AG10803 (cell line): ENCODE measurements around the gene DOLPP1.
"Not testable (repeated sequence)": the region's sequence is repeated elsewhere in the genome, so short reads cannot be mapped to it uniquely, and the experiment has no call there.

Experiments used
- DNase-seq: peaks from one replicate; pipeline ENCODE4 v3.0.0; 2010; ENCODE audit warnings: low read depth
- H3K4me3 ChIP-seq: 2 replicates; pipeline ENCODE4 v1.5.1; 2011; ENCODE audit warnings: mild to moderate bottlenecking, low read length, control low read depth
- TF ChIP-seq, protein P1 (sequence below): conservative IDR thresholded peaks from 2 replicates; pipeline ENCODE4 v1.5.1; 2011; ENCODE audit warnings: mild to moderate bottlenecking, low read length, control low read depth, inconsistent platforms

Gene DOLPP1

GRCh38 chr9:129111528-129112151 is 30.7 kb downstream of the DOLPP1 start:
- H3K4me3 ChIP-seq: peak overlapping the region; percentile 85
- TF ChIP-seq, protein P1, sequence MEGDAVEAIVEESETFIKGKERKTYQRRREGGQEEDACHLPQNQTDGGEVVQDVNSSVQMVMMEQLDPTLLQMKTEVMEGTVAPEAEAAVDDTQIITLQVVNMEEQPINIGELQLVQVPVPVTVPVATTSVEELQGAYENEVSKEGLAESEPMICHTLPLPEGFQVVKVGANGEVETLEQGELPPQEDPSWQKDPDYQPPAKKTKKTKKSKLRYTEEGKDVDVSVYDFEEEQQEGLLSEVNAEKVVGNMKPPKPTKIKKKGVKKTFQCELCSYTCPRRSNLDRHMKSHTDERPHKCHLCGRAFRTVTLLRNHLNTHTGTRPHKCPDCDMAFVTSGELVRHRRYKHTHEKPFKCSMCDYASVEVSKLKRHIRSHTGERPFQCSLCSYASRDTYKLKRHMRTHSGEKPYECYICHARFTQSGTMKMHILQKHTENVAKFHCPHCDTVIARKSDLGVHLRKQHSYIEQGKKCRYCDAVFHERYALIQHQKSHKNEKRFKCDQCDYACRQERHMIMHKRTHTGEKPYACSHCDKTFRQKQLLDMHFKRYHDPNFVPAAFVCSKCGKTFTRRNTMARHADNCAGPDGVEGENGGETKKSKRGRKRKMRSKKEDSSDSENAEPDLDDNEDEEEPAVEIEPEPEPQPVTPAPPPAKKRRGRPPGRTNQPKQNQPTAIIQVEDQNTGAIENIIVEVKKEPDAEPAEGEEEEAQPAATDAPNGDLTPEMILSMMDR: no peak
- peak; percentile 48 for DNase-seq

- not testable (repeated sequence) for DNase-seq
- peak overlapping the region; percentile 85 for H3K4me3 ChIP-seq
Observed at GRCh38 chr9:129112526-129112925, 31.6 kb downstream of the DOLPP1 start.

DNA sequence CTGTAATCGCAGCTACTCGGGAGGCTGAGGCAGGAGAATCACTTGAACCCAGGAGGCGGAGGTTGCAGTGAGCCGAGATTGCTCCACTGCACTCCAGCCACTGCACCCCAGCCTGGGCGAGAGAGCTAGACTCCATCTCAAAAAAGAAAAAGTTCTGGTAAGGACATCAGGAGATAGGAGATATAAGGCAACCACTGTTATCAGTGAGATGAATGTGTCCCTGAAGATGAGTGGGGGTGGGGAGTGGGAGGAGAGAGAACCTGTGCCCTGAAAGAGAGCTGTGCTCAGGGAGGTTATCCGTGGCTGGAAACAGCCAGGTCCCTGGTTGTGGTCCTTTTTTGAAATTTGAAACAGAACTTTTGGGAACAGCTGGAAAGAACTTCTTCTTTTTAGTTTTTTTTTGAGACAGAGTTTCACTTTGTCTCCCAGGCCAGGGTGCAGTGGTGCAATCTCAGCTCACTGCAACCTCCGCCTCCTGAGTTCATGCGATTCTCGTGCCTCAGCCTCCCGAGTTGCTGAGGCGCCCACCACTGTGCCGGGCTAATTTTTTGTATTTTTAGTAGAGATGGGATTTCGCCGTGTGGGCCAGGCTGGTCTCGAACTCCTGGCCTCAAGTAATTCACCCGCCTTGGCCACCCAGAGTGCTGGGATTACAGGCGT is 32.9 kb downstream of the DOLPP1 start:
- TF ChIP-seq, protein P1: no peak
- DNase-seq: no peak
- H3K4me3 ChIP-seq: no peak overlapping the region

- no peak overlapping the region for H3K4me3 ChIP-seq
- no peak for DNase-seq
- TF ChIP-seq, protein P1: no peak
Observed at GRCh38 chr9:129118799-129119198, 37.9 kb downstream of the DOLPP1 start.

GRCh38 chr9:129121483-129121882 is 40.6 kb downstream of the DOLPP1 start:
- H3K4me3 ChIP-seq: no peak overlapping the region
- peak; percentile 68 for DNase-seq
- TF ChIP-seq, protein P1: no peak

DNA sequence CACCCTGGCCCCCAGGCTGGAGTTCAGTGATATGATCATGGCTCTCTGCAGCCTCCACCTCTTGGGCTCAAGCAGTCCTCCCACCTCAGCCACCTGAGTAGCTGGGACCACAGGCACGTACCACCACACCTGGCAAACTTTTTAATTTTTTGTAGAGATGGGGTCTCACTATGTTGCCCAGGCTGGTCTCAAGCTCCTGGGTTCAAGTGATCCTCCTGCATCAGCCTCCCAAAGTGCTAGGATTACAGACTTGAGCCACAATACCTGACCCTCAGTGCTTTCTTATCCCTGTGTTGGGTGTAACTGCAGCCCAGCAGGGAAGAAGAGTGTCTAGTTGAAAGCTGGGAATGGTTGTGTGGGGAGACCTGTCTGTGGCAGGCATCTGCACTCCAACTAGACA is 41.2 kb downstream of the DOLPP1 start:
- no peak overlapping the region for H3K4me3 ChIP-seq
- DNase-seq: no peak
- TF ChIP-seq, protein P1: no peak

DNA sequence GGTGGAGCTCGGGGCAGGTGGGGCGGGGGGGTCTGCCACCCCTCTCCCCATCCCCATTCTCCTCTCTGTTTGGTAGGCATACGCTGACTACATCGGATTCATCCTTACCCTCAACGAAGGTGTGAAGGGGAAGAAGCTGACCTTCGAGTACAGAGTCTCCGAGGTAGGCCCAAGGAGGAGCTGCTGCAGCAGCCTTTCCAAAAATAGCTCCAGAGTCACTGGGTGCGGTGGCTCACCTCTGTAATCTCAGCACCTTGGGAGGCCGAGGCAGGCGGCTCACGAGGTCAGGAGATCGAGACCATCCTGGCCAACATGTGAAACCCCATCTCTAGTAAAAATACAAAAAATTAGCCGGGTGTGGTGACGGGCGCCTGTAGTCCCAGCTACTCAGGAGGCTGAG is 42.1 kb downstream of the DOLPP1 start:
- not testable (repeated sequence) for H3K4me3 ChIP-seq, DNase-seq

DNA sequence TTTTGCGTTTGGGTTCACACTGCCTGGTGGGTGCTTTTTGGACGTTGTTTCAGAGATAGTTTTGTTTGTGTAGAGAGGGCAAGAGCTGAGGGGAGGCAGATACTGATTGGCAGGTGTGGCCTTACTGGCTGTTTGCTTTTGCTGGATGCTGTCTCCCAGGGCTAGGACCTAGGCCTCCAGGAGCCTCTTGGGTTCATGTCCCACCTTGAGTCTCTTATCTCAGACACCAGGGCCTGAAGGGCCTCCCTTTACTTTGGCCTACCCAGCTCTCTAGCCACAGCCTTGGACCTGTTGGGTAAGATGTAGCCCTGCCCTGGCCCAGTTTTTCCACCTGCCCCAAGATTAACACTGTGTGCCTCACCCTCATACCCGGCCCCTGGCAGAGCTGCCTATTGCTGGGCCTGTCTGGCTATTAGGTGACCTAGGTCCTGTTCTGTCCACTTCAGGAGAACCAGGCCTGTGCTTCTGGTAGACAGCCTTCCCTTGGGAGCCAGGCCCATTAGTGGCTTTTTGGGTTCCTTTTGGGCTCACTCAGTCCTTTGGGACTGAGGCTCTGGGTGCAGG is 43.7 kb downstream of the DOLPP1 start:
- TF ChIP-seq, protein P1: no peak
- H3K4me3 ChIP-seq: no peak overlapping the region
- no peak for DNase-seq
